ENCODE data around the gene PIH1D2.

- TF ChIP-seq ZFP30 (CRISPR knock-in tag; IDR thresholded peaks at IDR 0.05) (no peak), PPARA (CRISPR knock-in tag; IDR thresholded peaks at IDR 0.05; ENCODE audit: borderline replicate concordance) (no peak), PATZ1 (CRISPR knock-in tag; IDR thresholded peaks at IDR 0.05; ENCODE audit: borderline replicate concordance) (no peak), POU6F1 (CRISPR knock-in tag; IDR thresholded peaks at IDR 0.05; ENCODE audit: borderline replicate concordance, low read depth) (no peak), GLIS3 (CRISPR knock-in tag; IDR thresholded peaks at IDR 0.05) (no peak), ZNF70 (CRISPR knock-in tag; IDR thresholded peaks at IDR 0.05) (no peak), SNAI2 (CRISPR knock-in tag; IDR thresholded peaks at IDR 0.05) (no peak), RARB (CRISPR knock-in tag; IDR thresholded peaks at IDR 0.05) (no peak)
Measured at GRCh38 chr11:112082729-112083128, 8.9 kb upstream of the PIH1D2 start.

Data from SK-N-SH treated with all-trans-retinoic acid at 6 μM for 48 hours (cell line).